NCI-H524 treated with DMSO at 0.1 percent for 48 hours (cell line): ENCODE results near the gene TANGO6.
"Not testable (repeated sequence)": the region's sequence is repeated elsewhere in the genome, so short reads cannot be mapped to it uniquely, and the experiment has no call there.

Experiments
- DNase-seq: peaks from one replicate; lab custom pipeline; 2025; lab: John Stamatoyannopoulos, UW

TANGO6 gene

GRCh38 chr16:68843482-68844210 is at the start of gene TANGO6:
TANGO6 (plus strand) TSS chr16:68843531; CDS start chr16:68843618, 87 bp downstream.
- peak; percentile 54 for DNase-seq

- no peak for DNase-seq
These were observed 44.9 kb upstream of the TANGO6 start for GRCh38 chr16:68798398-68798797.

GRCh38 chr16:68800257-68800875 is 43.0 kb upstream of the TANGO6 start:
- peak; percentile 36 for DNase-seq

- no peak for DNase-seq
These were observed 41.1 kb upstream of the TANGO6 start for GRCh38 chr16:68802190-68802589.

GRCh38 chr16:68806422-68806821 is 36.9 kb upstream of the TANGO6 start:
- no peak for DNase-seq

GRCh38 chr16:68806981-68807380 is 36.4 kb upstream of the TANGO6 start:
- no peak for DNase-seq

- no peak for DNase-seq
These were observed 28.8 kb upstream of the TANGO6 start for GRCh38 chr16:68814516-68814915.

GRCh38 chr16:68823401-68824135 is 19.8 kb upstream of the TANGO6 start:
- DNase-seq: no peak

- DNase-seq: no peak
These were observed 17.9 kb upstream of the TANGO6 start for GRCh38 chr16:68825427-68825826.

- DNase-seq: no peak
These were observed 16.7 kb upstream of the TANGO6 start for GRCh38 chr16:68826652-68827051.

- no peak for DNase-seq
These were observed 10.1 kb upstream of the TANGO6 start for GRCh38 chr16:68833251-68833650.

GRCh38 chr16:68834550-68834949 is 8.8 kb upstream of the TANGO6 start:
- DNase-seq: no peak

- no peak for DNase-seq
These were observed 7.4 kb upstream of the TANGO6 start for GRCh38 chr16:68835970-68836369.

- no peak for DNase-seq
These were observed 3.5 kb upstream of the TANGO6 start for GRCh38 chr16:68839831-68840230.

GRCh38 chr16:68842964-68843481 is 308 bp upstream of the TANGO6 start:
- not testable (repeated sequence) for DNase-seq

- DNase-seq: no peak
These were observed 857 bp downstream of the TANGO6 start for GRCh38 chr16:68844211-68844564.

GRCh38 chr16:68848786-68849185 is 5.5 kb downstream of the TANGO6 start:
- no peak for DNase-seq

- DNase-seq: no peak
These were observed 7.2 kb downstream of the TANGO6 start for GRCh38 chr16:68850481-68850880.

GRCh38 chr16:68851601-68852000 is 8.3 kb downstream of the TANGO6 start:
- no peak for DNase-seq

GRCh38 chr16:68857479-68857878 is 14.1 kb downstream of the TANGO6 start:
- DNase-seq: no peak

- DNase-seq: no peak
These were observed 16.5 kb downstream of the TANGO6 start for GRCh38 chr16:68859828-68860227.

- no peak for DNase-seq
These were observed 17.9 kb downstream of the TANGO6 start for GRCh38 chr16:68860978-68861892.
